ENCODE data around the gene SHOC2. TPM values are rescaled to one million over a fixed set of nuclear protein-coding genes. Genes with fewer than 3 reads are reported as not detected.

The SHOC2 gene
- polyA plus RNA-seq, 1 of the 3 experiments (the other 2 are of a cell fraction), result 6.9 TPM

DNA sequence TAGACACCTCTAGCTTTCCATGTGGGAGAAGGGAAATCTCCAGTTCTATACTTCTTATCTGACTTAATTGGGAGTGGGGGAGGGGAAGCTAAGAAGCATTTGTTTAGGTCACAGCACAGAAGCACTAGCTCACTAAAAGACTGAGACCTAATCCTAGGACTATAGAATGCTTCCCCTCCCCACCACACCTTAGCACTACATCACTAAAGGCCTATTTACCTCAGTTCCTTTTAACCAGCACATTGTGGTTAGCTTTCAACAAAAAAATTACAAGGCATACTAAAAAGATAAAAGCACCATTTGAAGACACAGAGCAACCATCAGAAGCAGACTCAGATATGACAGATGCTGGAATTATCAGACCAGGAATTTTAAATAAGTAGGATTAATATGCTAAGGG is 103.7 kb downstream of the SHOC2 start:
- H3K79me2 ChIP-seq (ENCODE audit: insufficient read depth), result no peaks in the 10 kb centered on the region
- TF ChIP-seq GATA2 (CRISPR knock-in tag; IDR thresholded peaks at IDR 0.05) (no peak), RAD21 (IDR thresholded peaks at IDR 0.05; ENCODE audit: low read length) (no peak)
- TF ChIP-seq, protein P1, sequence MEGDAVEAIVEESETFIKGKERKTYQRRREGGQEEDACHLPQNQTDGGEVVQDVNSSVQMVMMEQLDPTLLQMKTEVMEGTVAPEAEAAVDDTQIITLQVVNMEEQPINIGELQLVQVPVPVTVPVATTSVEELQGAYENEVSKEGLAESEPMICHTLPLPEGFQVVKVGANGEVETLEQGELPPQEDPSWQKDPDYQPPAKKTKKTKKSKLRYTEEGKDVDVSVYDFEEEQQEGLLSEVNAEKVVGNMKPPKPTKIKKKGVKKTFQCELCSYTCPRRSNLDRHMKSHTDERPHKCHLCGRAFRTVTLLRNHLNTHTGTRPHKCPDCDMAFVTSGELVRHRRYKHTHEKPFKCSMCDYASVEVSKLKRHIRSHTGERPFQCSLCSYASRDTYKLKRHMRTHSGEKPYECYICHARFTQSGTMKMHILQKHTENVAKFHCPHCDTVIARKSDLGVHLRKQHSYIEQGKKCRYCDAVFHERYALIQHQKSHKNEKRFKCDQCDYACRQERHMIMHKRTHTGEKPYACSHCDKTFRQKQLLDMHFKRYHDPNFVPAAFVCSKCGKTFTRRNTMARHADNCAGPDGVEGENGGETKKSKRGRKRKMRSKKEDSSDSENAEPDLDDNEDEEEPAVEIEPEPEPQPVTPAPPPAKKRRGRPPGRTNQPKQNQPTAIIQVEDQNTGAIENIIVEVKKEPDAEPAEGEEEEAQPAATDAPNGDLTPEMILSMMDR (IDR thresholded peaks at IDR 0.05), result no peak
- TF ChIP-seq, protein P2, sequence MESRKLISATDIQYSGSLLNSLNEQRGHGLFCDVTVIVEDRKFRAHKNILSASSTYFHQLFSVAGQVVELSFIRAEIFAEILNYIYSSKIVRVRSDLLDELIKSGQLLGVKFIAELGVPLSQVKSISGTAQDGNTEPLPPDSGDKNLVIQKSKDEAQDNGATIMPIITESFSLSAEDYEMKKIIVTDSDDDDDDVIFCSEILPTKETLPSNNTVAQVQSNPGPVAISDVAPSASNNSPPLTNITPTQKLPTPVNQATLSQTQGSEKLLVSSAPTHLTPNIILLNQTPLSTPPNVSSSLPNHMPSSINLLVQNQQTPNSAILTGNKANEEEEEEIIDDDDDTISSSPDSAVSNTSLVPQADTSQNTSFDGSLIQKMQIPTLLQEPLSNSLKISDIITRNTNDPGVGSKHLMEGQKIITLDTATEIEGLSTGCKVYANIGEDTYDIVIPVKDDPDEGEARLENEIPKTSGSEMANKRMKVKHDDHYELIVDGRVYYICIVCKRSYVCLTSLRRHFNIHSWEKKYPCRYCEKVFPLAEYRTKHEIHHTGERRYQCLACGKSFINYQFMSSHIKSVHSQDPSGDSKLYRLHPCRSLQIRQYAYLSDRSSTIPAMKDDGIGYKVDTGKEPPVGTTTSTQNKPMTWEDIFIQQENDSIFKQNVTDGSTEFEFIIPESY (IDR thresholded peaks at IDR 0.05; ENCODE audit: borderline replicate concordance, low read depth), result no peak
- ChIA-PET CTCF (interaction anchor here (0.7 kb wide), 1 partner anchor 940 kb away, joined by 3 read pairs; no protein-coding TSS in a partner anchor), POLR2A (no interaction called here)
- no peak overlapping the region for H3K4me2 ChIP-seq
- no peaks in the 10 kb centered on the region for H3K4me1 ChIP-seq (ENCODE audit: control insufficient read depth in 1 of 2, insufficient read depth in 2 of 2, low read depth in 1 of 2, low read length in 1 of 2)
- H3K9ac ChIP-seq, result no peak overlapping the region
- H3K36me3 ChIP-seq (replicated peaks in 1 of 2; ENCODE audit: control insufficient read depth in 1 of 2, insufficient read depth in 2 of 2, low read length in 1 of 2), result peaks cover 22 to 24% of the 10 kb centered on the region in 2 experiments
- no peak for DNase-seq
- no peak overlapping the region for H2AFZ ChIP-seq (ENCODE audit: low read depth)
- H3K27ac ChIP-seq (ENCODE audit: low read depth in 2 of 2, low read length in 1 of 2), result no peak overlapping the region
- H3K9me2 ChIP-seq, result no peaks in the 10 kb centered on the region
- H3K4me3 ChIP-seq (ENCODE audit: low read depth in 2 of 2, low read length in 1 of 2), result no peak overlapping the region
- H3F3A ChIP-seq (replicated peaks; ENCODE audit: insufficient read depth), result peaks cover 10% of the 10 kb centered on the region
- no peaks in the 10 kb centered on the region for H4K20me1 ChIP-seq (ENCODE audit: insufficient read depth)
- H3K9me3 ChIP-seq, result no peaks in the 10 kb centered on the region
- H3K27me3 ChIP-seq (ENCODE audit: insufficient read depth), result no peaks in the 10 kb centered on the region

DNA sequence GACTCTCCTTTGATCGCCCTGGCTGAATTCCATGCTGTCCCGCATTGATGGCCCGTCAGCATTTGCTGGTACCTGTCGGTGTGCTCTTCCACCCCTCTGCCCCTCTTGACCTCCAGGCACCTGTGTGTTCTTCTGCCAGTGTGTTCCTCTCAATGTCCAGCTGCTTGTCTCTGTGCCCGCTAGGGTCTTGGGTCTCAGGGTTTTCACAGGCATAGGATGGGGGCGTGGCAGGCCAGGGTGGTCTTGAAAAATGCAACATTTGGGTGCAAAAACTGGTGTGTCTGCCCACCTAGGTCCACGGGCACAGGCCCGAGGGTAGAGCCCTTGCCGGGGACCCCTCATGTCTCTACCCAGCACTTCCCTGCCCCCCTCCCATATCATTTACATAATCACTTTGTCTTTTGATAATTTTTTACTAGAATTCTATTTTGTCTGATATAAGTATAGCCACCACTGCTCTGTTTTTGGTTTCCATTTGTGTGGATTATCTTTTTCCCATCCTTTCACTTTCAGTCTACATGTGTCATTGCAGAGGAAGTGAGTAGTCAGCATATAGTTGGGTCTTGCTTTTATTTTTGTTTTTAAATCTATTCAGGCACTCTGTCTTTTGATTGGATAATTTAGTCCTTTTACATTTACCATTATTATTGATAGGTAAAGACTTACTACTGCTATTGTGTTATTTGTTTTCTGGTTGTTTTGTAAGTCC is 110.8 kb downstream of the SHOC2 start:
- 86% methylated on average over 8 of the region's 9 CpGs for WGBS (ENCODE audit: low lambda C conversion rate)
- no peak overlapping the region for H3K27ac ChIP-seq (ENCODE audit: low read depth in 2 of 2, low read length in 1 of 2)
- CTCF ChIA-PET, result interaction anchor here (1.4 kb wide), 1 partner anchor 45 kb away, joined by 4 read pairs; no protein-coding TSS in a partner anchor
- H3K9ac ChIP-seq, result no peak overlapping the region
- no peaks in the 10 kb centered on the region for H4K20me1 ChIP-seq (ENCODE audit: insufficient read depth)
- no peaks in the 10 kb centered on the region; the same call in 1 of the 2 replicates for H3K9me3 ChIP-seq
- no peak for TF ChIP-seq FOSL2 (IDR thresholded peaks at IDR 0.05; ENCODE audit: borderline replicate concordance, low read depth)
- TF ChIP-seq, protein P3, sequence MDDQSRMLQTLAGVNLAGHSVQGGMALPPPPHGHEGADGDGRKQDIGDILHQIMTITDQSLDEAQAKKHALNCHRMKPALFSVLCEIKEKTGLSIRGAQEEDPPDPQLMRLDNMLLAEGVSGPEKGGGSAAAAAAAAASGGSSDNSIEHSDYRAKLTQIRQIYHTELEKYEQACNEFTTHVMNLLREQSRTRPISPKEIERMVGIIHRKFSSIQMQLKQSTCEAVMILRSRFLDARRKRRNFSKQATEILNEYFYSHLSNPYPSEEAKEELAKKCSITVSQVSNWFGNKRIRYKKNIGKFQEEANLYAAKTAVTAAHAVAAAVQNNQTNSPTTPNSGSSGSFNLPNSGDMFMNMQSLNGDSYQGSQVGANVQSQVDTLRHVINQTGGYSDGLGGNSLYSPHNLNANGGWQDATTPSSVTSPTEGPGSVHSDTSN (IDR thresholded peaks at IDR 0.05), result no peak
- TF ChIP-seq RAD21 (IDR thresholded peaks at IDR 0.05; ENCODE audit: low read length), result no peak
- TF ChIP-seq RFX5 (IDR thresholded peaks at IDR 0.05; ENCODE audit: low read length), result no peak
- TF ChIP-seq SMC3 (IDR thresholded peaks at IDR 0.05; ENCODE audit: low read depth, low read length), result no peak
- TF ChIP-seq, protein P1 (IDR thresholded peaks at IDR 0.05), result no peak
- no peak for TF ChIP-seq POLR2AphosphoS5 (IDR thresholded peaks at IDR 0.05; ENCODE audit: low read depth, low read length)
- no peak for TF ChIP-seq GATA2 (CRISPR knock-in tag; IDR thresholded peaks at IDR 0.05)
- no peak for TF ChIP-seq RCOR1 (IDR thresholded peaks at IDR 0.05; ENCODE audit: low read length)
- H3K27me3 ChIP-seq (ENCODE audit: insufficient read depth), result no peaks in the 10 kb centered on the region
- no peak overlapping the region for H2AFZ ChIP-seq (ENCODE audit: low read depth)
- 0 out of 4 replicates have a peak, but pooled peaks cover 0 to 10% of the 10 kb centered on the region in 2 experiments for H3K4me1 ChIP-seq (ENCODE audit: control insufficient read depth in 1 of 2, insufficient read depth in 2 of 2, low read depth in 1 of 2, low read length in 1 of 2)
- H3F3A ChIP-seq (replicated peaks; ENCODE audit: insufficient read depth), result peaks cover 12% of the 10 kb centered on the region
- peaks cover 2 to 14% of the 10 kb centered on the region in 2 experiments for H3K36me3 ChIP-seq (replicated peaks in 1 of 2; ENCODE audit: control insufficient read depth in 1 of 2, insufficient read depth in 2 of 2, low read length in 1 of 2)
- POLR2A ChIA-PET, result no interaction called here
- no peaks in the 10 kb centered on the region for H3K79me2 ChIP-seq (ENCODE audit: insufficient read depth)
- no peak for DNase-seq
- H3K9me2 ChIP-seq, result no peaks in the 10 kb centered on the region
- H3K4me2 ChIP-seq, result no peak overlapping the region
- no peak overlapping the region for H3K4me3 ChIP-seq (ENCODE audit: low read depth in 2 of 2, low read length in 1 of 2)

Data from SK-N-SH (cell line).